ENCODE results near the gene LDLRAD2. TPM values are rescaled to one million over a fixed set of nuclear protein-coding genes. Genes with fewer than 3 reads are reported as not detected.

LDLRAD2 gene
- total RNA-seq, 1 donor from 2014 or later: 0.17 TPM

DNA sequence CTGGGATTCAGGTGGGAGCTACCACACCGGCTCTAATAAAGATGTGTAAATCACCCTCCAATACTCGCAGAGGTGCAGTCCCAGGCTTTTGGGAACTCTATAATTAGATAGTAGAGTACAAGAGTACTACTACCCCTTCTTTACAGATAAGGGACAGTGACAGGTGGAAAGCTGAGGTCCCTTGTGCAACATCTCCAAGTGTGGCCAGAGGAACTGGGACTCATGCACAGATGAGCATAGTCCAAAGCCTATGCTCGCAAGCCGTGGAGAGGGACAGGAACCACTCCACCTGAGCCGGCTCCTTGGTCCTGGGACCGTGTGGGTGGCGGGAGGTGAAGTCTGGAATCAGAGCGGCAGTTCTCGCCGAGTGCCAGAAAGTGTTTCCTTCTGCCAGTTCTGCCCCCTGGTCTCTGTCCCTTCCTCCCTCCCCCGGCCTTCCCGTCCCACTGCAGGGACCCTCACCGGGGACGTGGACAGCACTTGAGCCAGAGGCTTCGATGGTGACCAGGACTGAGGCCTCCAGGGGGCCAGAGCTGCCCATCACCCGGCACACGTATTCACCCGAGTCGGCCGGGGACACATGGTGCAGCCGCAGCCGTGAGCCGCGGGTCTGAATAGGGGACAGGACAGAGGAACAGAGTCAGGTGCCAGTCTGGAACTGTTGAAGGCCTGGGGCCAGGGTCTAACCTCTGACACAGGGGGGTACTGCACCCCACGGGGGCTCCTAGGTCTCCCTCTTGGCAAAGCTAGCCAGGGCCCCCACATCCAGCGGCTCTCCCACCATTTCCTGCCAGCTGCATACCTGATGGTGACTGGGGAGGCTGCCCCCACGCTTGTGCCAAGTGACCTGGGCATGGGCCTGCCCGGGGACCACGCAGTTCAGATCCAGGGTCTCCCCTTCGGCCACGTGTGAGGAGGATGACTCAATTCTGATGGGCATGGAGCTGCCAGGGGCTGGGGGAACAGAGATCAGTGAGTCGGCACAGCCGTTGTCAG lies 33.9 kb downstream of the LDLRAD2 start:
- DNase-seq (ENCODE audit: low read depth): no peak
- TF ChIP-seq, protein P1, sequence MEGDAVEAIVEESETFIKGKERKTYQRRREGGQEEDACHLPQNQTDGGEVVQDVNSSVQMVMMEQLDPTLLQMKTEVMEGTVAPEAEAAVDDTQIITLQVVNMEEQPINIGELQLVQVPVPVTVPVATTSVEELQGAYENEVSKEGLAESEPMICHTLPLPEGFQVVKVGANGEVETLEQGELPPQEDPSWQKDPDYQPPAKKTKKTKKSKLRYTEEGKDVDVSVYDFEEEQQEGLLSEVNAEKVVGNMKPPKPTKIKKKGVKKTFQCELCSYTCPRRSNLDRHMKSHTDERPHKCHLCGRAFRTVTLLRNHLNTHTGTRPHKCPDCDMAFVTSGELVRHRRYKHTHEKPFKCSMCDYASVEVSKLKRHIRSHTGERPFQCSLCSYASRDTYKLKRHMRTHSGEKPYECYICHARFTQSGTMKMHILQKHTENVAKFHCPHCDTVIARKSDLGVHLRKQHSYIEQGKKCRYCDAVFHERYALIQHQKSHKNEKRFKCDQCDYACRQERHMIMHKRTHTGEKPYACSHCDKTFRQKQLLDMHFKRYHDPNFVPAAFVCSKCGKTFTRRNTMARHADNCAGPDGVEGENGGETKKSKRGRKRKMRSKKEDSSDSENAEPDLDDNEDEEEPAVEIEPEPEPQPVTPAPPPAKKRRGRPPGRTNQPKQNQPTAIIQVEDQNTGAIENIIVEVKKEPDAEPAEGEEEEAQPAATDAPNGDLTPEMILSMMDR (conservative IDR thresholded peaks at IDR 0.05; ENCODE audit: low read depth, low read length): no peak

DNA sequence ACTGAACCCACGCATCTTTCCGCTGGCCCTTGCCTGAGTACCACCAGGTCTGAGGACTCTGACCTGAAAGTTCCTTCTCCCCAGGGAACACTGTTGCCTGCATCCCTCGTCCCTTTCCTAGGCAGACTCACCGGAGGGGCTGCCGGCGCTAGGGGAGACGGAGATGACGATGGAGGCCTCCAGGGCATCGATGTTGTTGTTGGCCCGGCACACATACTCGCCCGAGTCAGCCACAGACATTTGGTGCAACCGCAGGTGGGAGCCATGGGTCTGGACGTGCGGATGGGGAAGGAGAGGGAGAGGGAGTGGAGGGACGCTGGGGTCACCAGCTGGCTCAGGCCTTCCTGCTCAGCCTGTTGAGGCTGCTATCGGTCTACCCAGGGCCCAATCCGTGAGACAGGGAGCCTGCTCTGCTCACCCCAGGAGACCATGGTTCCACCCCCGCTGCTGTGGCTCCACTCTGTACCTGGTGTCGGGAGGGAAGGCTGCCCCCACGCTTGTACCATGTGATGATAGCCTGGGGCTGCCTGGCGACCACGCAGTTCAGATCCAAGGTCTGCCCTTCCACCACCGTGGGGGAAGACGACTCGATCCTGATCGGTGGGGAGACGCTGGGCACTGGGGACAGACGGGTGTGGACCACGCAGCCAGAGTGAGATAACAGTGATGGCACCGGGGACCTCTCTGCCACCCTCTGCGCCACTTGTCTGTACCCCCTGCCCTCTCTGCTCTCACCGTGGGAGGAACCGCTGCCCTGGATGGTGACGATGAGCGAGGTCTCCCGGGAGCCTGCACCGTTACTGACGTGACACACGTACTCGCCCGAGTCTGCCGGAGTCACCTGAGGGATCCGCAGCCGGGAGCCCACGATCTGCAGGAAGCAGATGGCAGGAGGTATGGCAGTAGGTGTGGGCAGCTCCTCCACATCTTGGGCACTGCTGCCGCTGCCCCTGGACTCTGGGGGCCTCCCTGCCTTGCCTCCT lies 35.4 kb downstream of the LDLRAD2 start:
- no peak for DNase-seq (ENCODE audit: low read depth)
- no peak overlapping the region for H3K4me3 ChIP-seq (ENCODE audit: low read depth, low read length)
- TF ChIP-seq, protein P1 (conservative IDR thresholded peaks at IDR 0.05; ENCODE audit: low read depth, low read length): no peak

More for the DNA sequence above, 33.9 kb downstream of the LDLRAD2 start:
- H3K4me3 ChIP-seq (ENCODE audit: low read depth, low read length): no peak overlapping the region

GRCh38 chr1:21848524-21849174 lies 36.6 kb downstream of the LDLRAD2 start:
- no peak for DNase-seq (ENCODE audit: low read depth)
- no peak overlapping the region for H3K4me3 ChIP-seq (ENCODE audit: low read depth, low read length)
- TF ChIP-seq, protein P1 (conservative IDR thresholded peaks at IDR 0.05; ENCODE audit: low read depth, low read length): no peak

DNA sequence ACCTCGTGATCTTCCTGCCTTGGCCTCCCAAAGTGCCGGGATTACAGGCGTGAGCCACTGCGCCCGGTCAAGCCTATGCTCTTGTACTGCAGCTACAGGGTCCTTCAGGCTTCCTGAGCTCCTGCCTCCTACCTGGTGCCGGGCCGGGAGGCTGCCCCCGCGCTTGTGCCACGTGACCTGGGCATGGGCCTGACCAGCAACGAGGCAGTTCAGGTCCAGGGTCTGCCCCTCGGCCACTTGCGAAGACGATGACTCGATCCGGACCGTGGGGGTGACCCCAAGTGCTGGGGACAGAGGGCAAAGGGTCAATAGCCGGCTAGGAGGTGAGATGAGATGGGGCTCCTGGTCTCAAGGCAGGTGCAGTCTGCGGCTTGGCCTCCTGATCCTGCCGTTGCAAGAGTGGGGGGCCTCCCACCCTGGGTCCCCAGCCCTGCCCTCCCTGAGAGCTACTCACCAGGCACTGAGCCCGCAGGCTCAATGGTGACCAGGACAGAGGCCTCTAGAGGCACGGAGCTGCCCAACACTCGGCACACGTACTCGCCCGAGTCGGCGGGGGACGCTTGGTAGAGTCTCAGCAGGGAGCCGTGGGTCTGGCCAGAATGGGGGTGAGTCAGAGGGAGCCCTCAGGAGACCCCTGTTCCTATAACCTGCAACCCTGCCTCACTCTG lies 38.0 kb downstream of the LDLRAD2 start:
- TF ChIP-seq, protein P1 (conservative IDR thresholded peaks at IDR 0.05; ENCODE audit: low read depth, low read length): no peak
- no peak for DNase-seq (ENCODE audit: low read depth)
- H3K4me3 ChIP-seq (ENCODE audit: low read depth, low read length): no peak overlapping the region

- DNase-seq (ENCODE audit: low read depth): no peak
- TF ChIP-seq, protein P1 (conservative IDR thresholded peaks at IDR 0.05; ENCODE audit: low read depth, low read length): no peak
- H3K4me3 ChIP-seq (ENCODE audit: low read depth, low read length): no peak overlapping the region
Measured at GRCh38 chr1:21851430-21852250, 39.6 kb downstream of the LDLRAD2 start.

Measured in epithelial cell of proximal tubule (primary cell).